Stimulated activated naive CD8-positive, alpha-beta T cell treated with anti-CD3 and anti-CD28 coated beads, Interleukin-15, amount 100 ng/mL, for 72 hours (primary cell): ENCODE measurements around the gene RAD51B.

Experiments used
- ATAC-seq: fragments of 150-1000 bp; cut with Tn5 transposase; 2 replicates; pipeline ENCODE4 v1.10.0; 2021; ENCODE audit warnings: mild to moderate bottlenecking, moderate library complexity
- DNase-seq, 2 donors: peaks; one replicate each; pipeline ENCODE4 v3.0.0; 2021 to 2022
- H3K27ac Mint-ChIP-seq, 2 donors: one replicate each; pipeline ENCODE4 v1.8.0; 2022; ENCODE audit warnings: mild to moderate bottlenecking in 2 of 2, mixed read lengths in 2 of 2, moderate library complexity in 2 of 2
- H3K27me3 Mint-ChIP-seq: one replicate; pipeline ENCODE4 v1.8.0; 2022; ENCODE audit warnings: mixed read lengths
- H3K4me1 Mint-ChIP-seq: one replicate; pipeline ENCODE4 v1.8.0; 2022; ENCODE audit warnings: mild to moderate bottlenecking, mixed read lengths
- H3K4me3 Mint-ChIP-seq, 2 donors: one replicate each; pipeline ENCODE4 v1.8.0; 2022; ENCODE audit warnings: mild to moderate bottlenecking in 2 of 2, mixed read lengths in 2 of 2, moderate library complexity in 1 of 2
- H3K9me3 Mint-ChIP-seq, 2 donors: one replicate each; pipeline ENCODE4 v1.8.0; 2022; ENCODE audit warnings: mixed read lengths in 2 of 2

Gene RAD51B

GRCh38 chr14:68772761-68773381 lies 953.3 kb downstream of the RAD51B start:
- DNase-seq (no peak), ATAC-seq (no peak)
- no peak overlapping the region for H3K4me3 Mint-ChIP-seq
- H3K27ac Mint-ChIP-seq, result peak overlapping the region in 1 of 2 donors; percentile 66
- H3K9me3 Mint-ChIP-seq, result peaks cover 16 to 28% of the 10 kb centered on the region in 2 donors
- no peaks in the 10 kb centered on the region for H3K27me3 Mint-ChIP-seq
- H3K4me1 Mint-ChIP-seq, result peaks cover 50% of the 10 kb centered on the region

- Mint-ChIP-seq H3K27me3 (no peaks in the 10 kb centered on the region), H3K27ac (no peak overlapping the region)
Observed at GRCh38 chr14:68774771-68775613, 955.4 kb downstream of the RAD51B start.

GRCh38 chr14:68775614-68776126 lies 956.1 kb downstream of the RAD51B start:
- peaks cover 73% of the 10 kb centered on the region for H3K4me1 Mint-ChIP-seq
- no peak overlapping the region for H3K4me3 Mint-ChIP-seq
- DNase-seq, result no peak
- H3K27ac Mint-ChIP-seq, result peak overlapping the region in 1 of 2 donors; percentile 91
- peaks cover 16 to 28% of the 10 kb centered on the region in 2 donors for H3K9me3 Mint-ChIP-seq
- ATAC-seq, result no peak
- H3K27me3 Mint-ChIP-seq, result no peaks in the 10 kb centered on the region

More at GRCh38 chr14:68774771-68775613, 955.4 kb downstream of the RAD51B start:
- Mint-ChIP-seq H3K9me3 (peaks cover 16 to 28% of the 10 kb centered on the region in 2 donors), H3K4me3 (no peak overlapping the region), H3K4me1 (peaks cover 71% of the 10 kb centered on the region)
- ATAC-seq (no peak), DNase-seq (no peak)

- Mint-ChIP-seq H3K27me3 (no peaks in the 10 kb centered on the region), H3K4me1 (peaks cover 77% of the 10 kb centered on the region), H3K4me3 (no peak overlapping the region), H3K27ac (no peak overlapping the region), H3K9me3 (peaks cover 16 to 28% of the 10 kb centered on the region in 2 donors)
- DNase-seq, result no peak
- ATAC-seq, result no peak
Observed at GRCh38 chr14:68777644-68778043, 958.1 kb downstream of the RAD51B start.
